Gastroesophageal sphincter (tissue), 4 donors: ENCODE data around the gene RPS6KC1. TPM values are rescaled to one million over a fixed set of nuclear protein-coding genes. Genes with fewer than 3 reads are reported as not detected.

Source experiments
- ATAC-seq: fragments of 150-250 bp; one replicate; pipeline ENCODE4 v1.9.1; 2016; ENCODE audit warnings: mild to moderate bottlenecking, moderate library complexity
- H3K27ac ChIP-seq, 4 donors: fragments of 200-600 bp; sonication (generic) in 3 of 4; 1 replicate in 3 of 4; 2 replicates in 1 of 4; pipeline ENCODE4 v1.5.1; 2016 to 2019
- H3K27me3 ChIP-seq: fragments of 200-600 bp; sonication (generic); one replicate; pipeline ENCODE4 v1.5.1; 2019
- H3K36me3 ChIP-seq, 2 donors: fragments of 200-600 bp; sonication (generic); one replicate each; pipeline ENCODE4 v1.5.1; 2019; ENCODE audit warnings: control low read depth in 1 of 2
- H3K4me1 ChIP-seq, 3 donors: fragments of 200-600 bp; sonication (generic); 1 replicate in 2 of 3; 2 replicates in 1 of 3; pipeline ENCODE4 v1.5.1; 2016 to 2019; ENCODE audit warnings: control low read depth in 2 of 3
- H3K4me3 ChIP-seq, 2 donors: fragments of 200-600 bp; sonication (generic); one replicate each; pipeline ENCODE4 v1.5.1; 2019; ENCODE audit warnings: mild to moderate bottlenecking in 1 of 2, moderate library complexity in 1 of 2
- H3K9me3 ChIP-seq, 3 donors: fragments of 200-600 bp; sonication (generic); one replicate each; pipeline ENCODE4 v1.5.1; 2017 to 2019; ENCODE audit warnings: control low read depth in 2 of 3
- EP300 ChIP-seq: sonication (generic); formaldehyde crosslinking; IDR thresholded peaks from one replicate; pipeline ENCODE4 v1.6.1; 2017; ENCODE audit warnings: antibody characterized with exemption, mild to moderate bottlenecking
- POLR2A ChIP-seq, 2 donors: fragments of 450-650 bp; IDR thresholded peaks; one replicate each; pipeline ENCODE4 v1.6.1; 2017; ENCODE audit warnings: antibody characterized with exemption in 2 of 2, mild to moderate bottlenecking in 2 of 2, moderate library complexity in 1 of 2
- POLR2AphosphoS5 ChIP-seq: sonication (generic); formaldehyde crosslinking; IDR thresholded peaks from one replicate; pipeline ENCODE4 v1.6.1; 2017; ENCODE audit warnings: antibody characterized with exemption
- WGBS, 2 donors: methylation state at CpG; one replicate each; pipeline ENCODE4 v1.1.5; 2018; ENCODE audit warnings: low coverage in 1 of 2; 5-methylcytosine and 5-hydroxymethylcytosine counted together
- total RNA-seq, 4 donors: library from RNA; depleted of rRNA; stranded (reverse); fragments of >200 nt; gene quantifications; one replicate each; pipeline ENCODE4 v1.1.0, GENCODE V29; 2016
- TF ChIP-seq, protein P1 (sequence below), 4 experiments: fragments of 200-600 bp in 2 of 4; fragments of 450-650 bp in 2 of 4; sonication (generic) in 1 of 4; IDR thresholded peaks; one replicate each; pipeline ENCODE4 v1.5.1; 2017 to 2019; ENCODE audit warnings: antibody characterized with exemption in 4 of 4, mild to moderate bottlenecking in 2 of 4, moderate library complexity in 2 of 4

The RPS6KC1 gene
- total RNA-seq, 4 donors from 2014 or later = 21.2 to 28.5 (median 23.8) TPM

DNA sequence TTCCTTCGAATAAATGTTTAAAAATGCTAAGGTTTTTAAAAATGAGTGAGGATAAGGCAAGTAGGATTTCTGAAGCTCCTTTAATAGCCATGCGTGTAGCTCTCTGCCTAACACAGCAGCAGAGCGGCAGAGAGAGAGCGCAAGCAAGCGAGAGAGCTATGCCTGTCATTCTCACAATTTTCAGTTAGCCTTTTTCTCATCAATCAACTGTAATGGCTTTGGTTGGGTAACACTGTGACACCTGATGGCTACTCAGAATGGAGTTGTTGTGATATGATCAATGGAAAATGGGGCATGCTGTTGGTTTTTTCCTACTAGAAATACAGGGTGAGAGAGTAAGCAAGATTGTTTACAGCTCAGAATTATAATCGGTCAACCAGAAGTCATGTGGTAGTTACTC is 198.4 kb downstream of the RPS6KC1 start:
- peaks cover 0 to 3% of the 10 kb centered on the region in 2 donors for H3K36me3 ChIP-seq
- ATAC-seq = no peak
- WGBS, 2 donors = 92 to 96% methylated on average over 3 to 6 of the region's 6 CpGs
- H3K4me3 ChIP-seq = no peak overlapping the region
- no peak overlapping the region for H3K27ac ChIP-seq
- TF ChIP-seq EP300 (no peak), POLR2AphosphoS5 (no peak), POLR2A (IDR thresholded peaks at IDR 0.05) (no peak)
- TF ChIP-seq, protein P1, sequence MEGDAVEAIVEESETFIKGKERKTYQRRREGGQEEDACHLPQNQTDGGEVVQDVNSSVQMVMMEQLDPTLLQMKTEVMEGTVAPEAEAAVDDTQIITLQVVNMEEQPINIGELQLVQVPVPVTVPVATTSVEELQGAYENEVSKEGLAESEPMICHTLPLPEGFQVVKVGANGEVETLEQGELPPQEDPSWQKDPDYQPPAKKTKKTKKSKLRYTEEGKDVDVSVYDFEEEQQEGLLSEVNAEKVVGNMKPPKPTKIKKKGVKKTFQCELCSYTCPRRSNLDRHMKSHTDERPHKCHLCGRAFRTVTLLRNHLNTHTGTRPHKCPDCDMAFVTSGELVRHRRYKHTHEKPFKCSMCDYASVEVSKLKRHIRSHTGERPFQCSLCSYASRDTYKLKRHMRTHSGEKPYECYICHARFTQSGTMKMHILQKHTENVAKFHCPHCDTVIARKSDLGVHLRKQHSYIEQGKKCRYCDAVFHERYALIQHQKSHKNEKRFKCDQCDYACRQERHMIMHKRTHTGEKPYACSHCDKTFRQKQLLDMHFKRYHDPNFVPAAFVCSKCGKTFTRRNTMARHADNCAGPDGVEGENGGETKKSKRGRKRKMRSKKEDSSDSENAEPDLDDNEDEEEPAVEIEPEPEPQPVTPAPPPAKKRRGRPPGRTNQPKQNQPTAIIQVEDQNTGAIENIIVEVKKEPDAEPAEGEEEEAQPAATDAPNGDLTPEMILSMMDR (IDR thresholded peaks at IDR 0.05) = no peak
- no peaks in the 10 kb centered on the region for H3K4me1 ChIP-seq
- H3K27me3 ChIP-seq = no peaks in the 10 kb centered on the region
- H3K9me3 ChIP-seq = no peaks in the 10 kb centered on the region

DNA sequence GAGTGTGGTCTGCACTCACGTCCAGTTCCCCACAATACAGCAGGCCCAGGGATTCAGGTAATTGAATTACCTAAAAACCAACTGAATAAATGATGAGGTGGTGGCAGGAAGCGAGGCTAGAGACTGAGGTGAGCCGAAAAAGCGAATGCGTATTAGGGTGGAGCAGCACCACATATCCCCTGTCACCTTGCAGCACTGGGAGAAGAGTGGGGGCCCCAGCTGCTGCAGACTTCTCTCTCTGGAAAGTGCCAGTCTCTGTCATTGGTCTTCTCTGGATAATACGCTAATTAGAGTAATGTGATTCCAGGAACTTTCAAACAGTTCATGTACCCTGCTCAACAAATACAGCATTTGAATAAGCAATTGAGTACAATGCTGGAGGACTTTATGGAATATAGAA is 199.0 kb downstream of the RPS6KC1 start:
- no peaks in the 10 kb centered on the region for H3K4me1 ChIP-seq
- TF ChIP-seq, protein P1 (IDR thresholded peaks at IDR 0.05) = no peak
- TF ChIP-seq EP300 (no peak), POLR2A (IDR thresholded peaks at IDR 0.05) (no peak), POLR2AphosphoS5 (no peak)
- no peak overlapping the region for H3K4me3 ChIP-seq
- H3K36me3 ChIP-seq = peaks cover 0 to 3% of the 10 kb centered on the region in 2 donors
- 90 to 98% methylated on average over 5 of the region's 6 CpGs for WGBS, 2 donors
- ATAC-seq = no peak
- no peak overlapping the region for H3K27ac ChIP-seq
- no peaks in the 10 kb centered on the region for H3K27me3 ChIP-seq
- no peaks in the 10 kb centered on the region for H3K9me3 ChIP-seq

DNA sequence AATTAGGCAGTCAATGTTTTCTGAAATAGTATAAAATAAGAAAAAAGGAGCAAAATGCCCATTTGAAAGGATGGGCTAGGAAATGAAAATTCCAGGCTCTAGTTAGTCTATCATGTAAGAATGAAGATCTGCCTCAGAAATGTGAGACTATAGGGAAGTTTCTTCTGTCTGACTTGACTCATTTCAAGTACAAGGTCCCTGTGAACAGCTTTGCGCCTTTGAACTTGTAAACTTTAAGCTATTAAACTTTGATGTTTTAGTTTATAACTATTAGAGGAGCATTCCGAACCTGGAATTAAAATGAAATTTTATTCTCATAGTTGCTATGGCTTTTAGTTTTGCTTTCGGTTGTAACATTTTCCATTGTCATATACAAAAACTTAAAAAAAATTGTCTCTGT is 199.4 kb downstream of the RPS6KC1 start:
- Histone ChIP-seq H3K4me3 (no peak overlapping the region), H3K9me3 (no peaks in the 10 kb centered on the region), H3K4me1 (no peaks in the 10 kb centered on the region), H3K27ac (no peak overlapping the region), H3K36me3 (peaks cover 0 to 3% of the 10 kb centered on the region in 2 donors), H3K27me3 (no peaks in the 10 kb centered on the region)
- TF ChIP-seq POLR2A (IDR thresholded peaks at IDR 0.05) (no peak), POLR2AphosphoS5 (no peak), EP300 (no peak)
- TF ChIP-seq, protein P1 (IDR thresholded peaks at IDR 0.05) = no peak
- 82 to 100% methylated on average over 3 of the region's 3 CpGs for WGBS, 2 donors
- no peak for ATAC-seq

DNA sequence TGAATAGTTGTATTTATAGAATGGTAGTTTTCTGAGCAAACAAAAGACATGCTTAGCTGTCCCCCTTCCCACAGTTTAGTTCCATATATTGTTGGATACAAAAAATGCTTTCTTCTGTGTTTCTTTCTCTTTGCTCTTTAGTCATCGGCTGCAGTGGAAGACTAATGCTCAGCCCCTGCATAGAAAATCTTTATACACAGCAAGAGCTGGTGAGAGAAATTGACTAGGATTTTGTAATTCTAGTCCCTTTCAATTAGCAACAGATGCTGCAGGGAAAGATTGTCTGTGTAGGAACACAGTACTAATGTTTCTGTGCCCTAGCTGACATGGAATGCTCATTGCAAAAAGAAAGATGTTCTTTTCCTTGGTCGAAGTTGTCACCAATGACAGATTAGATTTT is 200.9 kb downstream of the RPS6KC1 start:
- H3K4me3 ChIP-seq = no peak overlapping the region
- peaks cover 0 to 10% of the 10 kb centered on the region in 2 donors for H3K36me3 ChIP-seq
- H3K27ac ChIP-seq = no peak overlapping the region
- ATAC-seq = no peak
- no peaks in the 10 kb centered on the region for H3K27me3 ChIP-seq
- TF ChIP-seq, protein P1 (IDR thresholded peaks at IDR 0.05) = no peak
- WGBS, 2 donors = 31 to 45% methylated on average over 2 of the region's 2 CpGs
- no peaks in the 10 kb centered on the region for H3K9me3 ChIP-seq
- H3K4me1 ChIP-seq = no peaks in the 10 kb centered on the region

DNA sequence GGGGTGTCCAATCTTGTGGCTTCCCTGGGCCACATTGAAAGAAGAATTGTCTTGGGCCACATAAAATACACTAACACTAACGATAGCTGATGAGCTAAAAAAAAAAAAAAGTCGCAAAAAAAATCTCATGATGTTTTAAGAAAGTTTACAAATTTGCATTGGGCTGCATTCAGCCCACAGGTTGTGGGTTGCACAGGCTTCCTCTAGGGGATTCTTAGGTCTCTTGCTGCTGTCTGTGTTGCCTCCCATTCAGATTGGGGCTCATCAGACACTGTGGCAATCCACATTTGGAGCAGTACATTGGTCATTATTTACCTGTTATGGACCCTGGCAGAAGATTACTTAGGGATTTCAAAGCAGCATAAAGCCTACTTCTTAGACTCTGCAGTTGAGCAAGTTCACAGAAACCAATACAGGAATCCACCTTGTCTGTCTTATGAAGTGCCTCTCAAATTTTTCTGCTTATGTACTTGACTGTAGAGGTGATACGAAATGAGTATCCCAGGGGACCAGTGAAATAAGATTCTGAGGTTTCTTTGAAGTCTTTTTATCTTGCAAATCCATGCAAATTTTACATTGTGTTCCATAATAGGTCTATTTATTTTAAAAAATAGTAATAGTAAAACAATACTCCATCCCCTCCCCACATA is 205.5 kb downstream of the RPS6KC1 start:
- ATAC-seq = no peak
- Histone ChIP-seq H3K36me3 (peaks cover 0 to 12% of the 10 kb centered on the region in 2 donors), H3K27me3 (no peaks in the 10 kb centered on the region), H3K27ac (no peak overlapping the region), H3K4me3 (no peak overlapping the region), H3K4me1 (no peaks in the 10 kb centered on the region), H3K9me3 (no peaks in the 10 kb centered on the region)
- WGBS, 2 donors = 75% methylated on average over 1 to 2 of the region's 3 CpGs
- TF ChIP-seq EP300 (no peak), POLR2AphosphoS5 (no peak), POLR2A (IDR thresholded peaks at IDR 0.05) (no peak)
- TF ChIP-seq, protein P1 (IDR thresholded peaks at IDR 0.05) = no peak
